HEK293 (cell line): ENCODE results near the gene RAB23.

Source experiments
- CTCF ChIA-PET: fragments of 350-600 bp; formaldehyde crosslinking; extraction: SDS; loops from one replicate; lab custom pipeline; 2021; ENCODE audit warnings: antibody characterized with exemption; lab: Yijun Ruan, JAX
- POLR2A ChIA-PET: fragments of 300-600 bp; formaldehyde crosslinking; extraction: SDS; loops from one replicate; lab custom pipeline; 2020; ENCODE audit warnings: antibody characterized with exemption, inconsistent platforms; lab: Yijun Ruan, JAX
- H3K27ac ChIP-seq: fragments of 200-500 bp; sonication (Bioruptor generic); 2 replicates; pipeline ENCODE4 v1.5.1; 2014; ENCODE audit warnings: low read depth, low read length, control low read depth, inconsistent platforms; ENCODE audit errors: extremely low read depth
- H3K36me3 ChIP-seq, 2 experiments: fragments of 200-500 bp in 1 of 2; sonication (Bioruptor generic) in 1 of 2; 1 replicate in 1 of 2; 2 replicates in 1 of 2; pipeline ENCODE4 v1.5.1; 2014 to 2017; ENCODE audit warnings: inconsistent platforms in 2 of 2, low read length in 2 of 2; ENCODE audit not compliant: control insufficient read depth in 2 of 2, insufficient read depth in 1 of 2
- H3K4me1 ChIP-seq: fragments of 200-500 bp; sonication (Bioruptor generic); 2 replicates; pipeline ENCODE4 v1.5.1; 2014; ENCODE audit warnings: mild to moderate bottlenecking, low read length, inconsistent platforms; ENCODE audit not compliant: control insufficient read depth, insufficient read depth
- H3K4me3 ChIP-seq: 2 replicates; pipeline ENCODE4 v1.5.1; 2011; ENCODE audit warnings: low read depth, mild to moderate bottlenecking, control low read depth, low read length, moderate library complexity
- H3K9me3 ChIP-seq: fragments of 200-500 bp; sonication (Bioruptor generic); 2 replicates; pipeline ENCODE4 v1.5.1; 2014; ENCODE audit warnings: low read depth, low read length, inconsistent platforms; ENCODE audit not compliant: control insufficient read depth, insufficient read depth
- ZBTB7A ChIP-seq: fragments of 450-650 bp; formaldehyde crosslinking; IDR thresholded peaks from 2 replicates; pipeline ENCODE4 v1.5.1; 2016; ENCODE audit warnings: low read depth, missing biosample characterization, missing genetic modification characterization
- ZNF449 ChIP-seq: fragments of 450-650 bp; formaldehyde crosslinking; IDR thresholded peaks from 2 replicates; pipeline ENCODE4 v1.5.1; 2017; ENCODE audit warnings: missing biosample characterization, mild to moderate bottlenecking, missing genetic modification characterization, moderate library complexity
- ZNF544 ChIP-seq: fragments of 450-650 bp; formaldehyde crosslinking; IDR thresholded peaks from 2 replicates; pipeline ENCODE4 v1.5.0; 2017; ENCODE audit warnings: missing biosample characterization, missing genetic modification characterization
- ZNF555 ChIP-seq: fragments of 450-650 bp; formaldehyde crosslinking; conservative IDR thresholded peaks from 2 replicates; pipeline ENCODE4 v1.5.1; 2017; ENCODE audit warnings: missing biosample characterization, mild to moderate bottlenecking, missing genetic modification characterization, inconsistent platforms
- ZNF660 ChIP-seq: fragments of 450-650 bp; IDR thresholded peaks from 2 replicates; pipeline ENCODE4 v1.5.1; 2018; ENCODE audit warnings: missing biosample characterization, mild to moderate bottlenecking, missing genetic modification characterization
- TF ChIP-seq, protein P1 (sequence below): fragments of 450-650 bp; formaldehyde crosslinking; IDR thresholded peaks from 2 replicates; pipeline ENCODE4 v1.5.1; 2016; ENCODE audit warnings: missing biosample characterization, missing genetic modification characterization
- TF ChIP-seq, protein P2 (sequence below): fragments of 450-650 bp; formaldehyde crosslinking; IDR thresholded peaks from 2 replicates; pipeline ENCODE4 v1.5.1; 2016; ENCODE audit warnings: missing biosample characterization, missing genetic modification characterization
- TF ChIP-seq, protein P3 (sequence below): fragments of 450-650 bp; formaldehyde crosslinking; IDR thresholded peaks from 2 replicates; pipeline ENCODE4 v1.5.1; 2016; ENCODE audit warnings: missing biosample characterization, missing genetic modification characterization

The RAB23 gene

GRCh38 chr6:57138026-57138425 lies 84.1 kb downstream of the RAB23 start:
- no peaks in the 10 kb centered on the region for H3K4me1 ChIP-seq
- POLR2A ChIA-PET = no interaction called here
- TF ChIP-seq, protein P1, sequence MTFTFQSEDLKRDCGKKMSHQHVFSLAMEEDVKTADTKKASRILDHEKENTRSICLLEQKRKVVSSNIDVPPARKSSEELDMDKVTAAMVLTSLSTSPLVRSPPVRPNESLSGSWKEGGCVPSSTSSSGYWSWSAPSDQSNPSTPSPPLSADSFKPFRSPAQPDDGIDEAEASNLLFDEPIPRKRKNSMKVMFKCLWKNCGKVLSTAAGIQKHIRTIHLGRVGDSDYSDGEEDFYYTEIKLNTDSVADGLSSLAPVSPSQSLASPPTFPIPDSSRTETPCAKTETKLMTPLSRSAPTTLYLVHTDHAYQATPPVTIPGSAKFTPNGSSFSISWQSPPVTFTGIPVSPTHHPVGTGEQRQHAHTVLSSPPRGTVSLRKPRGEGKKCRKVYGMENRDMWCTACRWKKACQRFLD (tag by site-specific recombination) = no peak
- no peak for TF ChIP-seq ZNF544 (tag by site-specific recombination)
- TF ChIP-seq, protein P2, sequence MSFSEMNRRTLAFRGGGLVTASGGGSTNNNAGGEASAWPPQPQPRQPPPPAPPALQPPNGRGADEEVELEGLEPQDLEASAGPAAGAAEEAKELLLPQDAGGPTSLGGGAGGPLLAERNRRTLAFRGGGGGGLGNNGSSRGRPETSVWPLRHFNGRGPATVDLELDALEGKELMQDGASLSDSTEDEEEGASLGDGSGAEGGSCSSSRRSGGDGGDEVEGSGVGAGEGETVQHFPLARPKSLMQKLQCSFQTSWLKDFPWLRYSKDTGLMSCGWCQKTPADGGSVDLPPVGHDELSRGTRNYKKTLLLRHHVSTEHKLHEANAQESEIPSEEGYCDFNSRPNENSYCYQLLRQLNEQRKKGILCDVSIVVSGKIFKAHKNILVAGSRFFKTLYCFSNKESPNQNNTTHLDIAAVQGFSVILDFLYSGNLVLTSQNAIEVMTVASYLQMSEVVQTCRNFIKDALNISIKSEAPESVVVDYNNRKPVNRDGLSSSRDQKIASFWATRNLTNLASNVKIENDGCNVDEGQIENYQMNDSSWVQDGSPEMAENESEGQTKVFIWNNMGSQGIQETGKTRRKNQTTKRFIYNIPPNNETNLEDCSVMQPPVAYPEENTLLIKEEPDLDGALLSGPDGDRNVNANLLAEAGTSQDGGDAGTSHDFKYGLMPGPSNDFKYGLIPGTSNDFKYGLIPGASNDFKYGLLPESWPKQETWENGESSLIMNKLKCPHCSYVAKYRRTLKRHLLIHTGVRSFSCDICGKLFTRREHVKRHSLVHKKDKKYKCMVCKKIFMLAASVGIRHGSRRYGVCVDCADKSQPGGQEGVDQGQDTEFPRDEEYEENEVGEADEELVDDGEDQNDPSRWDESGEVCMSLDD (tag by site-specific recombination) = no peak
- no peak for TF ChIP-seq ZNF449 (tag by site-specific recombination)
- TF ChIP-seq, protein P3, sequence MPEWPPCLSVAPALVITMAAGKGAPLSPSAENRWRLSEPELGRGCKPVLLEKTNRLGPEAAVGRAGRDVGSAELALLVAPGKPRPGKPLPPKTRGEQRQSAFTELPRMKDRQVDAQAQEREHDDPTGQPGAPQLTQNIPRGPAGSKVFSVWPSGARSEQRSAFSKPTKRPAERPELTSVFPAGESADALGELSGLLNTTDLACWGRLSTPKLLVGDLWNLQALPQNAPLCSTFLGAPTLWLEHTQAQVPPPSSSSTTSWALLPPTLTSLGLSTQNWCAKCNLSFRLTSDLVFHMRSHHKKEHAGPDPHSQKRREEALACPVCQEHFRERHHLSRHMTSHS (tag by site-specific recombination) = no peak
- CTCF ChIA-PET = no interaction called here
- H3K9me3 ChIP-seq = no peaks in the 10 kb centered on the region
- no peak overlapping the region for H3K4me3 ChIP-seq
- no peak overlapping the region for H3K27ac ChIP-seq
- peaks cover 46 to 51% of the 10 kb centered on the region in 2 experiments for H3K36me3 ChIP-seq

GRCh38 chr6:57137350-57137749 lies 84.8 kb downstream of the RAB23 start:
- Histone ChIP-seq H3K9me3 (no peaks in the 10 kb centered on the region), H3K36me3 (peaks cover 43 to 48% of the 10 kb centered on the region in 2 experiments), H3K27ac (no peak overlapping the region), H3K4me1 (no peaks in the 10 kb centered on the region), H3K4me3 (no peak overlapping the region)
- ChIA-PET CTCF (interaction anchor here (0.6 kb wide), 3 partner anchors 24 to 616 kb away, joined by 3 to 6 read pairs (median 3); no protein-coding TSS in a partner anchor), POLR2A (no interaction called here)
- TF ChIP-seq ZBTB7A (tag by site-specific recombination) (no peak), ZNF555 (tag by site-specific recombination) (no peak), ZNF660 (tag by site-specific recombination) (no peak)
- TF ChIP-seq, protein P1 (tag by site-specific recombination) = no peak
